ENCODE results near the gene WDR1.

WDR1 gene

DNA sequence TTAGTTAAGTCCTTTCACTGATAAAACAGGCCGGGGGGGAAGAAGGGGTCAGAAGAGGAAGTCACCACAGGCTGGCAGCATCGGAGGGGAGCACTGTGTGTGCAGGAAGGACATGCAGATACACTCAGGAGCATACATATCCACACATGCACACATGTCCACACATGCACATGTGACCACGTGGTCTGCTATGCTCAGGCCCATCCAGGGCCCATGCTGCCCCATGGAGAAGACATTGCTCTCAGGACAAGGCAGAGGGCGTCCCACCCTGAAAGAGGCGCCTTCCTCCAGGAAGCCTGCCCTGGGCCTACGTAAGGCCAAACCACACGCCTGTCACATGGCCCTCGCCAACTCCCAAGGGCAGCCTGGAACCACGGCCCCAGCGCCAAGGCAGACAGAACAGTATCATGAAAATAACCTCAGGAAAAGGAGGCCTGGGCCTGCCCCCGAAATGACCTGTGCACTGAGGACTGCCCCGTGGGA lies 15.8 kb downstream of the WDR1 start:
- Histone ChIP-seq H3K79me2 (ENCODE audit: control insufficient read depth, low read length) (peaks cover 92% of the 10 kb centered on the region), H3K4me3 (ENCODE audit: low read length) (no peak overlapping the region), H3K27ac (ENCODE audit: low read depth, low read length) (no peak overlapping the region), H3K36me3 (ENCODE audit: control insufficient read depth, low read length) (peaks cover 96% of the 10 kb centered on the region), H3K4me2 (ENCODE audit: low read length) (no peak overlapping the region), H3K27me3 (ENCODE audit: control insufficient read depth, low read length) (no peaks in the 10 kb centered on the region), H4K20me1 (ENCODE audit: control insufficient read depth, insufficient read depth, low read depth, low read length) (peaks cover 22% of the 10 kb centered on the region), H3F3A (ENCODE audit: control insufficient read depth, insufficient read depth) (no peaks in the 10 kb centered on the region), H3K9me3 (ENCODE audit: control insufficient read depth, insufficient read depth, low read length) (no peaks in the 10 kb centered on the region), H3K9me2 (replicated peaks; ENCODE audit: control insufficient read depth, low read length) (no peaks in the 10 kb centered on the region), H3K4me1 (ENCODE audit: control insufficient read depth, low read length) (no peaks in the 10 kb centered on the region)
- TF ChIP-seq, protein P1, sequence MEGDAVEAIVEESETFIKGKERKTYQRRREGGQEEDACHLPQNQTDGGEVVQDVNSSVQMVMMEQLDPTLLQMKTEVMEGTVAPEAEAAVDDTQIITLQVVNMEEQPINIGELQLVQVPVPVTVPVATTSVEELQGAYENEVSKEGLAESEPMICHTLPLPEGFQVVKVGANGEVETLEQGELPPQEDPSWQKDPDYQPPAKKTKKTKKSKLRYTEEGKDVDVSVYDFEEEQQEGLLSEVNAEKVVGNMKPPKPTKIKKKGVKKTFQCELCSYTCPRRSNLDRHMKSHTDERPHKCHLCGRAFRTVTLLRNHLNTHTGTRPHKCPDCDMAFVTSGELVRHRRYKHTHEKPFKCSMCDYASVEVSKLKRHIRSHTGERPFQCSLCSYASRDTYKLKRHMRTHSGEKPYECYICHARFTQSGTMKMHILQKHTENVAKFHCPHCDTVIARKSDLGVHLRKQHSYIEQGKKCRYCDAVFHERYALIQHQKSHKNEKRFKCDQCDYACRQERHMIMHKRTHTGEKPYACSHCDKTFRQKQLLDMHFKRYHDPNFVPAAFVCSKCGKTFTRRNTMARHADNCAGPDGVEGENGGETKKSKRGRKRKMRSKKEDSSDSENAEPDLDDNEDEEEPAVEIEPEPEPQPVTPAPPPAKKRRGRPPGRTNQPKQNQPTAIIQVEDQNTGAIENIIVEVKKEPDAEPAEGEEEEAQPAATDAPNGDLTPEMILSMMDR (IDR thresholded peaks at IDR 0.05; ENCODE audit: low read depth, low read length, poor library complexity, severe bottlenecking): no peak
- TF ChIP-seq EZH2phosphoT487 (IDR thresholded peaks at IDR 0.05; ENCODE audit: borderline replicate concordance, low read length): no peak

GRCh38 chr4:10099499-10100325 lies 16.9 kb downstream of the WDR1 start:
- no peak overlapping the region for H3K27ac ChIP-seq (ENCODE audit: low read depth, low read length)

GRCh38 chr4:10098780-10099160 lies 17.8 kb downstream of the WDR1 start:
- Histone ChIP-seq H3K9me2 (replicated peaks; ENCODE audit: control insufficient read depth, low read length) (no peaks in the 10 kb centered on the region), H3K9me3 (ENCODE audit: control insufficient read depth, insufficient read depth, low read length) (no peaks in the 10 kb centered on the region), H3K27me3 (ENCODE audit: control insufficient read depth, low read length) (no peaks in the 10 kb centered on the region), H3K4me1 (ENCODE audit: control insufficient read depth, low read length) (no peaks in the 10 kb centered on the region), H3F3A (ENCODE audit: control insufficient read depth, insufficient read depth) (no peaks in the 10 kb centered on the region), H3K79me2 (ENCODE audit: control insufficient read depth, low read length) (peaks cover 92% of the 10 kb centered on the region), H3K36me3 (ENCODE audit: control insufficient read depth, low read length) (peaks cover 96% of the 10 kb centered on the region), H3K4me3 (ENCODE audit: low read length) (no peak overlapping the region), H3K4me2 (ENCODE audit: low read length) (no peak overlapping the region), H4K20me1 (ENCODE audit: control insufficient read depth, insufficient read depth, low read depth, low read length) (peaks cover 16% of the 10 kb centered on the region), H3K27ac (ENCODE audit: low read depth, low read length) (no peak overlapping the region)
- TF ChIP-seq EZH2phosphoT487 (IDR thresholded peaks at IDR 0.05; ENCODE audit: borderline replicate concordance, low read length): no peak
- TF ChIP-seq, protein P1 (IDR thresholded peaks at IDR 0.05; ENCODE audit: low read depth, low read length, poor library complexity, severe bottlenecking): no peak

More at GRCh38 chr4:10099499-10100325, 16.9 kb downstream of the WDR1 start:
- TF ChIP-seq, protein P1 (IDR thresholded peaks at IDR 0.05; ENCODE audit: low read depth, low read length, poor library complexity, severe bottlenecking): no peak
- no peak for TF ChIP-seq EZH2phosphoT487 (IDR thresholded peaks at IDR 0.05; ENCODE audit: borderline replicate concordance, low read length)
- Histone ChIP-seq H4K20me1 (ENCODE audit: control insufficient read depth, insufficient read depth, low read depth, low read length) (peaks cover 23% of the 10 kb centered on the region), H3K9me3 (ENCODE audit: control insufficient read depth, insufficient read depth, low read length) (no peaks in the 10 kb centered on the region), H3K79me2 (ENCODE audit: control insufficient read depth, low read length) (peaks cover 92% of the 10 kb centered on the region), H3K4me1 (ENCODE audit: control insufficient read depth, low read length) (no peaks in the 10 kb centered on the region), H3K4me3 (ENCODE audit: low read length) (no peak overlapping the region), H3K9me2 (replicated peaks; ENCODE audit: control insufficient read depth, low read length) (no peaks in the 10 kb centered on the region), H3K27me3 (ENCODE audit: control insufficient read depth, low read length) (no peaks in the 10 kb centered on the region), H3K4me2 (ENCODE audit: low read length) (no peak overlapping the region), H3F3A (ENCODE audit: control insufficient read depth, insufficient read depth) (no peaks in the 10 kb centered on the region), H3K36me3 (ENCODE audit: control insufficient read depth, low read length) (peaks cover 96% of the 10 kb centered on the region)

Measured in DOHH2 (cell line).